Activated naive CD4-positive, alpha-beta T cell treated with anti-CD3 and anti-CD28 coated beads, Interleukin-2, amount 50 U/mL, for 72 hours (primary cell): ENCODE data around the gene ADAMTSL2. TPM values are rescaled to one million over a fixed set of nuclear protein-coding genes. Genes with fewer than 3 reads are reported as not detected.
"Not testable (repeated sequence)": the region's sequence is repeated elsewhere in the genome, so short reads cannot be mapped to it uniquely, and the experiment has no call there.

Experiments used
- ATAC-seq, 2 donors: fragments of 150-1000 bp; cut with Tn5 transposase; 2 replicates each; pipeline ENCODE4 v1.10.0; 2021; ENCODE audit warnings: mild to moderate bottlenecking in 2 of 2, moderate library complexity in 2 of 2
- DNase-seq, 2 donors: peaks; one replicate each; pipeline ENCODE4 v3.0.0; 2021 to 2022; ENCODE audit warnings: low spot score in 2 of 2
- H3K27ac Mint-ChIP-seq, 2 donors: one replicate each; pipeline ENCODE4 v1.8.0; 2022; ENCODE audit warnings: mild to moderate bottlenecking in 2 of 2, mixed read lengths in 2 of 2
- H3K36me3 Mint-ChIP-seq, 2 donors: one replicate each; pipeline ENCODE4 v1.8.0; 2022; ENCODE audit warnings: mixed read lengths in 2 of 2
- H3K9me3 Mint-ChIP-seq, 2 donors: one replicate each; pipeline ENCODE4 v1.8.0; 2022; ENCODE audit warnings: mixed read lengths in 2 of 2
- total RNA-seq, 2 donors: library from RNA; stranded (reverse); gene quantifications; one replicate each; pipeline ENCODE4 v1.2.3, GENCODE V29; 2022

The ADAMTSL2 gene
- total RNA-seq, 2 donors from 2014 or later: 0.11 to 1.2 TPM

- H3K27ac Mint-ChIP-seq: no peak overlapping the region
- DNase-seq: no peak
- no peaks in the 10 kb centered on the region for H3K36me3 Mint-ChIP-seq
- no peaks in the 10 kb centered on the region for H3K9me3 Mint-ChIP-seq
- ATAC-seq: no peak
Measured at GRCh38 chr9:133556354-133556753, 21.9 kb downstream of the ADAMTSL2 start.

- no peaks in the 10 kb centered on the region for H3K9me3 Mint-ChIP-seq
- DNase-seq (no peak), ATAC-seq (no peak)
- H3K27ac Mint-ChIP-seq: no peak overlapping the region
- H3K36me3 Mint-ChIP-seq: no peaks in the 10 kb centered on the region
Measured at GRCh38 chr9:133557581-133557980, 23.1 kb downstream of the ADAMTSL2 start.

GRCh38 chr9:133558191-133559126 lies 24.0 kb downstream of the ADAMTSL2 start:
- ATAC-seq (peak; percentile 49 to 79), DNase-seq (no peak)
- H3K27ac Mint-ChIP-seq: no peak overlapping the region
- no peaks in the 10 kb centered on the region for H3K36me3 Mint-ChIP-seq
- no peaks in the 10 kb centered on the region for H3K9me3 Mint-ChIP-seq

DNA sequence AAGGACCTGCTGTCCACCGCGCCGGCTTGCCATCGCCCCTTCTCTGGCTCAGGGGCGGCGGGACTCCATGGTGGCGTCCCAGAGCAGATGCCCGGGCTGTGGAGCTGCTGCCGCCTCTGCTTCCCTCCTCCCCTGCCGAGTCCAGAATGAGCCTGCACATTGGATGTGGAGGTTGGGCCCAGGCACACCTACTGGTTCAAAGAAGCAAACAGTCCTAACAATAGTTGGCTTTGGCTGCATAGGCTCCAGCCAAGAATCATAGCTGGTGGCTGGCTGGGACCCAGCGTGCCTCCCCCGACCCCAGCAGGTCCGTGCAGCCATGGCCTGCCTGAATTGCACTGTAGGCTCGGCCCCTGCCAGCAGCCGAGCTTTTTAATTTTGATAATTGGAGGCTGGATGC lies 25.8 kb downstream of the ADAMTSL2 start:
- ATAC-seq (no peak), DNase-seq (no peak)
- no peak overlapping the region for H3K27ac Mint-ChIP-seq
- H3K36me3 Mint-ChIP-seq: no peaks in the 10 kb centered on the region
- no peaks in the 10 kb centered on the region for H3K9me3 Mint-ChIP-seq

GRCh38 chr9:133560944-133561343 lies 26.4 kb downstream of the ADAMTSL2 start:
- ATAC-seq: no peak
- H3K9me3 Mint-ChIP-seq: no peaks in the 10 kb centered on the region

DNA sequence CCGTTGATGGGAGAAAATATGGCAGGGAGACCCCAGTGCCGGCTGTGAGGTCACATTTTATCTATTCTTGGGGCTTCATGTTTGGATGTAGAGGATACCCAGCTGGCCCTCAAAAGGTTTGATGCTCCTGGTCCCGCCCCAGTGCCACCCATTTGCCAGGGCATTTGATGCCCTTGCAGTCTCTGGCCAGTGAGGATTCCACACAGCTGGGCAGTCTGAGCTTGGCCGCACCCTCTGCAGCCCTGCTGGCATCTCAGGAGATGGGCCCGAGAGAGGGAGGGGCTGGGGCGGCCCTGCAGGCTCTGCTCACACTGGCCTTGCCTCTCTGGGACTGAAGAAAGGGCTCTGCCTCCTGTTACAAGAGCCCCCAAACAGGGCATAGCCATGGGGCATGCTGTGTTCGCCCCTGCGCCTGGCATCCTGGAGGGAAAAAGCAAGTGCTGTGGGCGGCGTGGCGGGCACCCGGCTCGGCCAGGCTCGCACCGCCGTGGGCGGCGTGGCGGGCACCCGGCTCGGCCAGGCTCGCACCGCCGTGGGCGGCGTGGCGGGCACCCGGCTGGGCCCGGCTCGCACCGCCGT lies 27.6 kb downstream of the ADAMTSL2 start:
- DNase-seq: no peak
- H3K36me3 Mint-ChIP-seq: no peaks in the 10 kb centered on the region
- H3K9me3 Mint-ChIP-seq: no peaks in the 10 kb centered on the region
- ATAC-seq: no peak
- no peak overlapping the region for H3K27ac Mint-ChIP-seq

More at GRCh38 chr9:133560944-133561343, 26.4 kb downstream of the ADAMTSL2 start:
- no peak overlapping the region for H3K27ac Mint-ChIP-seq
- DNase-seq: no peak
- no peaks in the 10 kb centered on the region for H3K36me3 Mint-ChIP-seq

GRCh38 chr9:133562611-133563290 lies 28.2 kb downstream of the ADAMTSL2 start:
- ATAC-seq: no peak
- H3K36me3 Mint-ChIP-seq: no peaks in the 10 kb centered on the region
- no peak for DNase-seq

GRCh38 chr9:133563291-133563796 lies 28.8 kb downstream of the ADAMTSL2 start:
- H3K36me3 Mint-ChIP-seq: no peaks in the 10 kb centered on the region
- peak overlapping the region in 1 of 2 donors; percentile 16 for H3K27ac Mint-ChIP-seq

More at GRCh38 chr9:133562611-133563290, 28.2 kb downstream of the ADAMTSL2 start:
- H3K9me3 Mint-ChIP-seq: no peaks in the 10 kb centered on the region
- no peak overlapping the region for H3K27ac Mint-ChIP-seq

GRCh38 chr9:133563814-133564213 lies 29.3 kb downstream of the ADAMTSL2 start:
- H3K27ac Mint-ChIP-seq: peak overlapping the region in 1 of 2 donors; percentile 16
- DNase-seq, ATAC-seq: not testable (repeated sequence)

More at GRCh38 chr9:133563291-133563796, 28.8 kb downstream of the ADAMTSL2 start:
- ATAC-seq: no peak
- DNase-seq: no peak
- no peaks in the 10 kb centered on the region for H3K9me3 Mint-ChIP-seq

DNA sequence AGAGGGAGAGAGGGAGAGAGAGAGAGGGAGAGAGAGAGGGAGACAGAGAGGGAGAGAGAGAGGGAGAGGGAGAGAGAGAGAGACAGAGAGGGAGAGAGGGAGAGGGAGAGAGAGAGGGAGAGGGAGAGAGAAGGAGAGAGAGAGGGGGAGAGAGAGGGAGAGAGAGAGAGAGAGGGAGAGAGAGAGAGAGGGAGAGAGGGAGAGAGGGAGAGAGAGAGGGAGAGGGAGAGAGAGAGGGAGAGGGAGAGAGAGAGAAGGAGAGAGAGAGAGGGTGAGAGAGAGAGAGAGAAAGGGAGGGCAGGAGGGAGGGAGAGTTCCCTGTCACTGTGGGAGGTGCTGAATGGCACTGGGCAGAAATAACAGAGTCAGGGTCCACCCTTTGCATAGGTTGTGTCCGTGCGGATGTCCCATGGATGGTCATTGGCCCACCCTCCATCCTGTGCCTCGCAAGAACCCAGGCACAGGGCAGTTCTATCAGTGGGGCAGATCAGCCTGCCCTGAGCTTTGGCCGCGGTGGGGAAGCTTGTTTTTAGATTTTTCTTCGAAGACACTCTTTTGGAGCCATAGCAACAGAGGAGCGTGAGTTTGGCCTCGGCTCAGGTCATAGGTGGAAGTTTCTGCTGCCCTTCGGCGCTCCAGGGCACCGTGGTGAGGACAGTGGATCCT lies 30.1 kb downstream of the ADAMTSL2 start:
- no peak overlapping the region for H3K27ac Mint-ChIP-seq
- ATAC-seq: no peak
- no peak for DNase-seq
- no peaks in the 10 kb centered on the region for H3K9me3 Mint-ChIP-seq
- no peaks in the 10 kb centered on the region for H3K36me3 Mint-ChIP-seq

More at GRCh38 chr9:133563814-133564213, 29.3 kb downstream of the ADAMTSL2 start:
- not testable (repeated sequence) for H3K36me3 Mint-ChIP-seq, H3K9me3 Mint-ChIP-seq

- Mint-ChIP-seq H3K36me3 (no peaks in the 10 kb centered on the region), H3K9me3 (no peaks in the 10 kb centered on the region), H3K27ac (no peak overlapping the region)
- ATAC-seq (no peak), DNase-seq (no peak)
Measured at GRCh38 chr9:133566382-133566781, 31.9 kb downstream of the ADAMTSL2 start.

DNA sequence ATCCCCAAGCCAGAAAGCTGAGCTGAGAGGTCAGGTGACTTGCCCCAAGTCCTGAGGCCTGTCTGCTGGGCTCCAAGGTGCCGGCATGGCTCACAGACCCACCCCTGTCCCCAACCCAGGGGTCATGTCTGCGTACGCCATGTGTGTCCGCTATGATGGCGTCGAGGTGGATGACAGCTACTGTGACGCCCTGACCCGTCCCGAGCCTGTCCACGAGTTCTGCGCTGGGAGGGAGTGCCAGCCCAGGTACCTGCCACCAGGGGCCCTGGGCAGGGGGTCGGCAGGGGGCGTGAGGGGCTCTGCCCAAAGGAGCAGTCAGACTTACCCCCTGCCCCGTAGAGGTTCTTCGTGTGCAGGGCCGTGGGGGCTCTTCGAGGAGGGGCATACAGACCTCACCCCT lies 32.3 kb downstream of the ADAMTSL2 start:
- Mint-ChIP-seq H3K36me3 (no peaks in the 10 kb centered on the region), H3K9me3 (no peaks in the 10 kb centered on the region), H3K27ac (no peak overlapping the region)
- ATAC-seq (no peak), DNase-seq (no peak)

- H3K27ac Mint-ChIP-seq: no peak overlapping the region
- DNase-seq (no peak), ATAC-seq (no peak)
- H3K9me3 Mint-ChIP-seq: no peaks in the 10 kb centered on the region
- no peaks in the 10 kb centered on the region for H3K36me3 Mint-ChIP-seq
Measured at GRCh38 chr9:133568186-133568585, 33.7 kb downstream of the ADAMTSL2 start.

- no peak for ATAC-seq
- no peaks in the 10 kb centered on the region for H3K36me3 Mint-ChIP-seq
- no peak overlapping the region for H3K27ac Mint-ChIP-seq
Measured at GRCh38 chr9:133569121-133569785, 34.7 kb downstream of the ADAMTSL2 start.

GRCh38 chr9:133569891-133570690 lies 35.6 kb downstream of the ADAMTSL2 start:
- no peaks in the 10 kb centered on the region for H3K36me3 Mint-ChIP-seq
- DNase-seq: no peak
- no peak overlapping the region for H3K27ac Mint-ChIP-seq
- no peaks in the 10 kb centered on the region for H3K9me3 Mint-ChIP-seq
- no peak for ATAC-seq

More at GRCh38 chr9:133569121-133569785, 34.7 kb downstream of the ADAMTSL2 start:
- no peaks in the 10 kb centered on the region for H3K9me3 Mint-ChIP-seq
- no peak for DNase-seq
